ENCODE measurements around the gene MRPL38.

DNA sequence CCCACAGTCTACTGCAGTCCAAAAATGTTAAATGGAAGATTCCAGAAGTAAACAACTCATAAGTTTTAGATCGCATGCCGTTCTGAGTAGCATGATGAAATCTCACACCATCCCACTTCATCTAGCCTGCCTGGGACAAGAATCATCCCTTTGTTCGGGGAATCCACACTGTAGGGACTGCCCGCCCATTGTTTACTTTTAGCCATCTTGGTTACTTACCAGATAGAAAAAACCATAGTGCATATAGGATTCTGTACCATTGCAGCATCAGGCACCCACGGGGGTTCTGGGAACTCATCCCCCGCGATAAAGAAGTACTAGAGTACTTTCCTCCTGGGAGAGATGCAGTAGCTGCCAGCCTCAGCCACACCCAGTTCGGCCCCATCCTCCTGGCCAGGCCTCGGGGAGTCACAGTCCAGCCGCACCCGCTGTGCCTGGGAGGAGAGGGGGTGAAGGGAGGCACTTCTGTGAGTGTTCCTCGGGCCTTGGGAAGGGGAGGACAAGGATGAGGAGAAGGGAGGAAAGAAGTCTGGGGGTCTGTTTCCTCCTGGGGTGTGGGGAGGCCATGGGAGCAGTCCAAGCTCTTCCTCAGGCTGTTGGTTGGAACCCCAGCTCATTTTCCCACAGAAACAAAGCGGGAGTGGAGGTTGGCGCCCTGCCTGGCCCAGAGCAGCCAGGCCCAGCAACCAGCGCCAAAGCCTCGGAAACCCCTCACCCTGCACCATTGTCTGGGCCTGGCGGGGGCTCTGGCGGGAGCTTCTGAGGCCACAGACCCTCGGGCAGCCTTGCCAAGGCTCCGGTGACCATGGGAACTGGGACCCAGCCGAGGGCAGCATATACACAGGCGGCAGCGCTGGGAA is 35.2 kb downstream of the MRPL38 start:
- TF ChIP-seq SP2 (tag by site-specific recombination; IDR thresholded peaks at IDR 0.05): no peak
- TF ChIP-seq, protein P1, sequence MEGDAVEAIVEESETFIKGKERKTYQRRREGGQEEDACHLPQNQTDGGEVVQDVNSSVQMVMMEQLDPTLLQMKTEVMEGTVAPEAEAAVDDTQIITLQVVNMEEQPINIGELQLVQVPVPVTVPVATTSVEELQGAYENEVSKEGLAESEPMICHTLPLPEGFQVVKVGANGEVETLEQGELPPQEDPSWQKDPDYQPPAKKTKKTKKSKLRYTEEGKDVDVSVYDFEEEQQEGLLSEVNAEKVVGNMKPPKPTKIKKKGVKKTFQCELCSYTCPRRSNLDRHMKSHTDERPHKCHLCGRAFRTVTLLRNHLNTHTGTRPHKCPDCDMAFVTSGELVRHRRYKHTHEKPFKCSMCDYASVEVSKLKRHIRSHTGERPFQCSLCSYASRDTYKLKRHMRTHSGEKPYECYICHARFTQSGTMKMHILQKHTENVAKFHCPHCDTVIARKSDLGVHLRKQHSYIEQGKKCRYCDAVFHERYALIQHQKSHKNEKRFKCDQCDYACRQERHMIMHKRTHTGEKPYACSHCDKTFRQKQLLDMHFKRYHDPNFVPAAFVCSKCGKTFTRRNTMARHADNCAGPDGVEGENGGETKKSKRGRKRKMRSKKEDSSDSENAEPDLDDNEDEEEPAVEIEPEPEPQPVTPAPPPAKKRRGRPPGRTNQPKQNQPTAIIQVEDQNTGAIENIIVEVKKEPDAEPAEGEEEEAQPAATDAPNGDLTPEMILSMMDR (tag by site-specific recombination; IDR thresholded peaks at IDR 0.05): no peak
- no peak for TF ChIP-seq ZNF23 (tag by site-specific recombination; IDR thresholded peaks at IDR 0.05; ENCODE audit: borderline replicate concordance)
- TF ChIP-seq ZNF214 (tag by site-specific recombination; IDR thresholded peaks at IDR 0.05; ENCODE audit: borderline replicate concordance): no peak
- no peak for TF ChIP-seq TCF7L2 (IDR thresholded peaks at IDR 0.05; ENCODE audit: borderline replicate concordance, low read depth, low read length)
- TF ChIP-seq ZNF776 (tag by site-specific recombination; IDR thresholded peaks at IDR 0.05; ENCODE audit: borderline replicate concordance): no peak
- TF ChIP-seq ZNF10 (tag by site-specific recombination; IDR thresholded peaks at IDR 0.05): no peak
